Neutrophil (primary cell): Measurements from ENCODE around the gene NELL1.

ENCODE experiments used
- H3K27ac ChIP-seq: fragments of 200-600 bp; sonication (generic); 2 replicates; pipeline ENCODE4 v1.5.1; 2016; ENCODE audit warnings: mild to moderate bottlenecking, moderate library complexity
- H3K27me3 ChIP-seq: fragments of 200-600 bp; sonication (generic); 2 replicates; pipeline ENCODE4 v1.6.0; 2016; ENCODE audit warnings: mild to moderate bottlenecking
- H3K36me3 ChIP-seq: fragments of 200-600 bp; sonication (generic); 2 replicates; pipeline ENCODE4 v1.5.1; 2017
- H3K4me1 ChIP-seq, 2 experiments: fragments of 200-600 bp in 1 of 2; sonication (generic) in 1 of 2; 1 replicate in 1 of 2; 2 replicates in 1 of 2; pipeline versions ENCODE4 v1.5.1 to v1.6.1; 2013 to 2016; ENCODE audit warnings: low read depth in 1 of 2, low read length in 1 of 2, mild to moderate bottlenecking in 1 of 2, moderate library complexity in 1 of 2; ENCODE audit not compliant: control insufficient read depth in 1 of 2, insufficient read depth in 1 of 2
- H3K4me3 ChIP-seq, 2 experiments: fragments of 200-600 bp in 1 of 2; sonication (generic) in 1 of 2; 1 replicate in 1 of 2; 2 replicates in 1 of 2; pipeline ENCODE4 v1.5.1; 2013 to 2016; ENCODE audit warnings: low read depth in 1 of 2, low read length in 1 of 2, mild to moderate bottlenecking in 1 of 2, moderate library complexity in 1 of 2
- H3K9me3 ChIP-seq: fragments of 200-600 bp; sonication (generic); 2 replicates; pipeline ENCODE4 v1.5.1; 2016
- CTCF ChIP-seq: fragments of 200-600 bp; sonication (generic); IDR thresholded peaks from 2 replicates; pipeline ENCODE4 v1.5.1; 2016; ENCODE audit warnings: antibody characterized with exemption

NELL1 gene

GRCh38 chr11:20715931-20716330 lies 46.5 kb downstream of the NELL1 start:
- Histone ChIP-seq H3K27ac (no peak overlapping the region), H3K4me1 (no peaks in the 10 kb centered on the region), H3K9me3 (no peaks in the 10 kb centered on the region), H3K36me3 (no peaks in the 10 kb centered on the region), H3K27me3 (no peaks in the 10 kb centered on the region), H3K4me3 (no peak overlapping the region)
- no peak for TF ChIP-seq CTCF

- no peaks in the 10 kb centered on the region for H3K27me3 ChIP-seq
- no peak overlapping the region for H3K27ac ChIP-seq
- no peak overlapping the region for H3K4me3 ChIP-seq
- TF ChIP-seq CTCF = no peak
- H3K9me3 ChIP-seq = no peaks in the 10 kb centered on the region
- H3K4me1 ChIP-seq = no peaks in the 10 kb centered on the region
- no peaks in the 10 kb centered on the region for H3K36me3 ChIP-seq
These were observed 50.4 kb downstream of the NELL1 start for GRCh38 chr11:20719821-20720220.

GRCh38 chr11:20723366-20723765 lies 54.0 kb downstream of the NELL1 start:
- H3K27ac ChIP-seq = no peak overlapping the region
- no peaks in the 10 kb centered on the region for H3K9me3 ChIP-seq
- no peak overlapping the region for H3K4me3 ChIP-seq
- H3K27me3 ChIP-seq = no peaks in the 10 kb centered on the region
- H3K4me1 ChIP-seq = no peaks in the 10 kb centered on the region
- no peaks in the 10 kb centered on the region for H3K36me3 ChIP-seq
- no peak for TF ChIP-seq CTCF

- Histone ChIP-seq H3K36me3 (no peaks in the 10 kb centered on the region), H3K4me1 (no peaks in the 10 kb centered on the region), H3K9me3 (no peaks in the 10 kb centered on the region), H3K27ac (no peak overlapping the region), H3K4me3 (no peak overlapping the region), H3K27me3 (no peaks in the 10 kb centered on the region)
- TF ChIP-seq CTCF = no peak
These were observed 60.3 kb downstream of the NELL1 start for GRCh38 chr11:20729597-20730105.

GRCh38 chr11:20731676-20732215 lies 62.4 kb downstream of the NELL1 start:
- Histone ChIP-seq H3K4me1 (no peaks in the 10 kb centered on the region), H3K4me3 (no peak overlapping the region), H3K36me3 (no peaks in the 10 kb centered on the region), H3K27me3 (no peaks in the 10 kb centered on the region), H3K27ac (no peak overlapping the region), H3K9me3 (no peaks in the 10 kb centered on the region)
- no peak for TF ChIP-seq CTCF
